Parietal lobe (tissue), 1 donor: ENCODE results near the gene SCN3A. TPM values are rescaled to one million over a fixed set of nuclear protein-coding genes. Genes with fewer than 3 reads are reported as not detected.

Experiments used
- total RNA-seq: library from RNA; depleted of rRNA; stranded (reverse); fragments of >200 nt; gene quantifications from one replicate; pipeline ENCODE4 v1.2.3, GENCODE V29; 2014

The SCN3A gene
- total RNA-seq = 313 TPM

DNA sequence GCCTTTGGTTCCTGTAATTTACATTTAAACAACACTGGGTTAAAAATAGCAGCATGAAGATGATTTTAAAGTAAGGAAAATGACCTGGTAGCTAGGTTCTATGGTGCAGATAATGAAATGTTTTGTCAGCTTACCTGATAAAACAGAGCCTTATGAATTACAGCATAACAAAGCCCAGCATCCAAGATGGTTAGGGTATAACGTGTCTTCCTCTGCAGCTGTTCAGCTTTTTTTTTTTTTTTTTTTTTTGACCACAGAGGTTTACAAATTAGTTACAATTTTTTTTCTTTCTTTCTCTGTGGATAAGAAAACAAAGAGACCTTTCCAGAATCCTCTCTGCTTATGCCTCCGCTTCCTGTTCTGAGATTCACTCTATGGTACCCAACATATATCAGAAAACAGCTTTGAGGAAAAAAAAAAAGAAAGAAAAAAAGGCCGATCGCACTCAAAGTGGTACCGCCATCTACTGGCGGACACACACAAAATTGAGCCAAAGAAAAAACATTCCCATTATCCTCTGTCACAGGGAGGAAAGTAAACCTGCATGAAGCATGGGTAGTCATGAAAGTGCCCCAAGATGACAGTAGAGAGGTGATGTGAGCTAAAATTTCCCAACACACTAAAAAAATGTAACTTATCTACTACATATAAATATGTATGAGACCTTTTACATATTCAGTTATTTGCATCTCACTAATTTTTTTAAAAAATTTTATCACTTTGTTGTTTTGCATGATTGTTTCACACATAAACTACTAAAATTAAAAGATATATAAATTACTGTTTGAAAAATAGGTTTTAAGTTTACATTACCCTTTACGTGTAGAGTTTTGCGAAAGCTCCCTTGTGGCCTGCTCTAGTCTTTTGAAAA is at the start of gene SCN3A:
TSS of gene SCN3A (minus strand) at position 362 of the 871 bp plus-strand sequence. CDS start 27,656 bp downstream, outside the sequence.

DNA sequence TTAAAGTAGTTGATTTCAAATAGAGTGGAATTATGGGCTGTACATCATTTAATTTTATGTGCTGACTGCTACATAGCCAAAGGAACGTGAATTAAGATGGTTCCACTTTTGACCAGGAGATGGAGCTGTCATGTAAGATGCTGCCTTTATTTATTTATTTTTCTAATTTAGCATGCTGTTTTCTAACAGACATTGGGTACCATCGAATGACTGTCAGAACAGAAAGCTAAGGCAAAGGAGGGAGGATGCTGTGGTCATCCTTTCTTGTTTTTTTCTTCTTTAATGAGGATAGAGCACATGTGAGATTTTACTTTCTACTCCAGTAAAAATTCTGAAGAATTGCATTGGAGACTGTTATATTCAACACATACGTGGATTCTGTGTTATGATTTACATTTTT is 35.4 kb upstream of the SCN3A start, which contains the start of gene SCN2A:
TSS of gene SCN2A (plus strand) at position 185 of the 400 bp plus-strand sequence. CDS start 56,410 bp downstream, outside the sequence.

Other genes with a start within 250 kb of the SCN3A start
- 7.8 TPM for gene SLC38A11, start 248.5 kb downstream of the SCN3A start, total RNA-seq
- 174 TPM for gene SCN2A, start 35.4 kb upstream of the SCN3A start, total RNA-seq